ENCODE data around the gene DDX55. TPM values are rescaled to one million over a fixed set of nuclear protein-coding genes. Genes with fewer than 3 reads are reported as not detected.

Gene DDX55
- total and polyA plus RNA-seq, 2 experiments from 2014 or later = 21.7 to 23.0 TPM

GRCh38 chr12:123580772-123581171 lies 21.1 kb upstream of the DDX55 start:
- no peak overlapping the region for H3K27ac ChIP-seq
- H3K4me1 ChIP-seq (ENCODE audit: insufficient read depth) = peaks cover 14% of the 10 kb centered on the region
- TF ChIP-seq EZH2 (IDR thresholded peaks at IDR 0.05; ENCODE audit: borderline replicate concordance) (no peak), EZH2phosphoT487 (IDR thresholded peaks at IDR 0.05; ENCODE audit: low read depth, severe bottlenecking, unreplicated experiment) (no peak), CTCF (IDR thresholded peaks at IDR 0.05; ENCODE audit: poor library complexity) (no peak)
- no peak overlapping the region for H3K4me3 ChIP-seq
- no peak overlapping the region for H2AFZ ChIP-seq
- H3K4me2 ChIP-seq = no peak overlapping the region
- H3K9me3 ChIP-seq (ENCODE audit: low read depth) = no peaks in the 10 kb centered on the region
- DNase-seq (ENCODE audit: low spot score) = no peak
- 95% methylated on average over 4 of the region's 4 CpGs for WGBS (ENCODE audit: low lambda C conversion rate, missing lambda C conversion rate)
- no peaks in the 10 kb centered on the region for H3K36me3 ChIP-seq (replicated peaks; ENCODE audit: insufficient read depth, low read depth)
- no peaks in the 10 kb centered on the region for H3K9me2 ChIP-seq (replicated peaks; ENCODE audit: insufficient read depth)
- H3K79me2 ChIP-seq = peaks cover 37% of the 10 kb centered on the region
- peaks cover 7% of the 10 kb centered on the region for H4K20me1 ChIP-seq (ENCODE audit: insufficient read depth, poor library complexity, severe bottlenecking)
- no peaks in the 10 kb centered on the region for H3K27me3 ChIP-seq

- H3K79me2 ChIP-seq = peaks cover 95% of the 10 kb centered on the region
- peak overlapping the region; percentile 25 for H3K4me2 ChIP-seq
- H3K36me3 ChIP-seq (replicated peaks; ENCODE audit: insufficient read depth, low read depth) = peaks cover under 1% of the 10 kb centered on the region
- TF ChIP-seq EZH2 (IDR thresholded peaks at IDR 0.05; ENCODE audit: borderline replicate concordance) = no peak
- TF ChIP-seq EZH2phosphoT487 (IDR thresholded peaks at IDR 0.05; ENCODE audit: low read depth, severe bottlenecking, unreplicated experiment) = no peak
- TF ChIP-seq CTCF (IDR thresholded peaks at IDR 0.05; ENCODE audit: poor library complexity) = no peak
- H3K4me1 ChIP-seq (ENCODE audit: insufficient read depth) = peaks cover 23% of the 10 kb centered on the region
- no peaks in the 10 kb centered on the region for H3K9me3 ChIP-seq (ENCODE audit: low read depth)
- peak overlapping the region; percentile 48 for H3K27ac ChIP-seq
- peaks cover 74% of the 10 kb centered on the region for H4K20me1 ChIP-seq (ENCODE audit: insufficient read depth, poor library complexity, severe bottlenecking)
- no peaks in the 10 kb centered on the region for H3K9me2 ChIP-seq (replicated peaks; ENCODE audit: insufficient read depth)
- H3K4me3 ChIP-seq = no peak overlapping the region
- H2AFZ ChIP-seq = no peak overlapping the region
- WGBS (ENCODE audit: low lambda C conversion rate, missing lambda C conversion rate) = 69% methylated on average over 8 of the region's 8 CpGs
- no peaks in the 10 kb centered on the region for H3K27me3 ChIP-seq
- peak; percentile 18 for DNase-seq (ENCODE audit: low spot score)
Observed at GRCh38 chr12:123591702-123592481, 10.0 kb upstream of the DDX55 start.

GRCh38 chr12:123595729-123596128 lies 6.2 kb upstream of the DDX55 start:
- H3K4me3 ChIP-seq = no peak overlapping the region
- peaks cover 11% of the 10 kb centered on the region for H3K4me1 ChIP-seq (ENCODE audit: insufficient read depth)
- peaks cover 46% of the 10 kb centered on the region for H4K20me1 ChIP-seq (ENCODE audit: insufficient read depth, poor library complexity, severe bottlenecking)
- no peak overlapping the region for H2AFZ ChIP-seq
- H3K27me3 ChIP-seq = no peaks in the 10 kb centered on the region
- peak overlapping the region; percentile 53 for H3K27ac ChIP-seq
- no peaks in the 10 kb centered on the region for H3K9me2 ChIP-seq (replicated peaks; ENCODE audit: insufficient read depth)
- no peaks in the 10 kb centered on the region for H3K36me3 ChIP-seq (replicated peaks; ENCODE audit: insufficient read depth, low read depth)
- peak; percentile 21 for DNase-seq (ENCODE audit: low spot score)
- no peak for TF ChIP-seq EZH2 (IDR thresholded peaks at IDR 0.05; ENCODE audit: borderline replicate concordance)
- no peak for TF ChIP-seq EZH2phosphoT487 (IDR thresholded peaks at IDR 0.05; ENCODE audit: low read depth, severe bottlenecking, unreplicated experiment)
- TF ChIP-seq CTCF (IDR thresholded peaks at IDR 0.05; ENCODE audit: poor library complexity) = no peak
- H3K4me2 ChIP-seq = no peak overlapping the region
- peaks cover 64% of the 10 kb centered on the region for H3K79me2 ChIP-seq
- no peaks in the 10 kb centered on the region for H3K9me3 ChIP-seq (ENCODE audit: low read depth)
